ENCODE results near the gene CTSH.

GRCh38 chr15:78942741-78943140 lies 2.1 kb downstream of the CTSH start:
- no peak for TF ChIP-seq YY1 (IDR thresholded peaks at IDR 0.05; ENCODE audit: low read depth)
- no peak for TF ChIP-seq MAX (IDR thresholded peaks at IDR 0.05)
- TF ChIP-seq EP300 (IDR thresholded peaks at IDR 0.05; ENCODE audit: borderline replicate concordance), result no peak
- no peak for TF ChIP-seq RAD21 (IDR thresholded peaks at IDR 0.05; ENCODE audit: low read depth)
- TF ChIP-seq TAF1 (IDR thresholded peaks at IDR 0.05; ENCODE audit: low read depth), result no peak
- no peak for TF ChIP-seq CEBPB (IDR thresholded peaks at IDR 0.05)
- TF ChIP-seq TEAD4 (IDR thresholded peaks at IDR 0.05), result no peak
